Measurements from ENCODE around the gene EHD3.

Gene EHD3

GRCh38 chr2:31233741-31234682 lies at the start of gene EHD3:
Gene EHD3 (plus strand): TSS chr2:31234152. CDS start chr2:31234622, 470 bp downstream.
- no peaks in the 10 kb centered on the region; the same call in 1 of the 2 replicates for H3K27me3 ChIP-seq (ENCODE audit: control insufficient read depth, insufficient read depth, low read length)
- DNase-seq (ENCODE audit: low read depth, low spot score): peak; percentile 90
- H3K4me1 ChIP-seq (ENCODE audit: control insufficient read depth, insufficient read depth, low read length): peaks cover 2% of the 10 kb centered on the region; the same call in 1 of the 2 replicates
- peak within 1 kb of the TSS; percentile 53 for H3K4me3 ChIP-seq (ENCODE audit: low read length)
- no peak within 1 kb of the TSS for H3K27ac ChIP-seq (ENCODE audit: low read length)
- no peaks in the 10 kb centered on the region for H3K36me3 ChIP-seq (ENCODE audit: control insufficient read depth, insufficient read depth, low read length)
- WGBS (ENCODE audit: insufficient coverage, insufficient read length): no CpG with 5 or more reads among the region's 74 CpGs
- H3K9me3 ChIP-seq (ENCODE audit: control insufficient read depth, insufficient read depth, low read length): no peaks in the 10 kb centered on the region

DNA sequence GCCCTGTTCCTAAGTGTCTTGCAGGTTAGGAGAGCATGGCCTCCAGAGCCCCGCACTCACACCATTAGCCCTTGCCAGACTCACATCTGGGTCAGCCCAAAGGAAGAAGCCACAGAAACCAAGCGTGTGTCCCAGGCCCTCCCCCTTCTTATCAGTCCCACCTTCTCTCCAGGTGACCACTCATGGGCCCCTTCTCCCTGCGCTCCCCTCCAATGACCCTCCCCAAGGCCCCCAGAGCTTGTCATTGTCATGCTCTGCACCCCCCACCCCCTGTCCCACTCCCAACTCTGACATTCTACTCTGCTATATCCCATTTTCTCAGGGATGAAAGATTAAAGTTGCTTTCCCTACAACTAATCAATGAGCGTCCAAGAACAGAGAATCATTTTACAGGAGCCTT lies 46.8 kb upstream of the EHD3 start:
- no peak overlapping the region for H3K27ac ChIP-seq (ENCODE audit: low read length)
- no peak for DNase-seq (ENCODE audit: low read depth, low spot score)
- H3K9me3 ChIP-seq (ENCODE audit: control insufficient read depth, insufficient read depth, low read length): no peaks in the 10 kb centered on the region
- no peaks in the 10 kb centered on the region for H3K27me3 ChIP-seq (ENCODE audit: control insufficient read depth, insufficient read depth, low read length)
- H3K4me3 ChIP-seq (ENCODE audit: low read length): no peak overlapping the region
- H3K4me1 ChIP-seq (ENCODE audit: control insufficient read depth, insufficient read depth, low read length): no peaks in the 10 kb centered on the region
- no peaks in the 10 kb centered on the region for H3K36me3 ChIP-seq (ENCODE audit: control insufficient read depth, insufficient read depth, low read length)
- no CpG with 5 or more reads among the region's 4 CpGs for WGBS (ENCODE audit: insufficient coverage, insufficient read length)

GRCh38 chr2:31188131-31188530 lies 45.8 kb upstream of the EHD3 start:
- no peaks in the 10 kb centered on the region for H3K27me3 ChIP-seq (ENCODE audit: control insufficient read depth, insufficient read depth, low read length)
- H3K27ac ChIP-seq (ENCODE audit: low read length): no peak overlapping the region
- H3K4me3 ChIP-seq (ENCODE audit: low read length): no peak overlapping the region
- no peaks in the 10 kb centered on the region for H3K36me3 ChIP-seq (ENCODE audit: control insufficient read depth, insufficient read depth, low read length)
- no peaks in the 10 kb centered on the region for H3K9me3 ChIP-seq (ENCODE audit: control insufficient read depth, insufficient read depth, low read length)
- H3K4me1 ChIP-seq (ENCODE audit: control insufficient read depth, insufficient read depth, low read length): no peaks in the 10 kb centered on the region
- WGBS (ENCODE audit: insufficient coverage, insufficient read length): no CpG with 5 or more reads among the region's 5 CpGs
- DNase-seq (ENCODE audit: low read depth, low spot score): no peak

- Histone ChIP-seq H3K27me3 (ENCODE audit: control insufficient read depth, insufficient read depth, low read length) (no peaks in the 10 kb centered on the region), H3K36me3 (ENCODE audit: control insufficient read depth, insufficient read depth, low read length) (no peaks in the 10 kb centered on the region), H3K9me3 (ENCODE audit: control insufficient read depth, insufficient read depth, low read length) (no peaks in the 10 kb centered on the region), H3K27ac (ENCODE audit: low read length) (no peak overlapping the region), H3K4me3 (ENCODE audit: low read length) (no peak overlapping the region), H3K4me1 (ENCODE audit: control insufficient read depth, insufficient read depth, low read length) (no peaks in the 10 kb centered on the region)
- WGBS (ENCODE audit: insufficient coverage, insufficient read length): no CpG with 5 or more reads among the region's 4 CpGs
- no peak for DNase-seq (ENCODE audit: low read depth, low spot score)
These were observed 44.8 kb upstream of the EHD3 start for GRCh38 chr2:31189141-31189540.

DNA sequence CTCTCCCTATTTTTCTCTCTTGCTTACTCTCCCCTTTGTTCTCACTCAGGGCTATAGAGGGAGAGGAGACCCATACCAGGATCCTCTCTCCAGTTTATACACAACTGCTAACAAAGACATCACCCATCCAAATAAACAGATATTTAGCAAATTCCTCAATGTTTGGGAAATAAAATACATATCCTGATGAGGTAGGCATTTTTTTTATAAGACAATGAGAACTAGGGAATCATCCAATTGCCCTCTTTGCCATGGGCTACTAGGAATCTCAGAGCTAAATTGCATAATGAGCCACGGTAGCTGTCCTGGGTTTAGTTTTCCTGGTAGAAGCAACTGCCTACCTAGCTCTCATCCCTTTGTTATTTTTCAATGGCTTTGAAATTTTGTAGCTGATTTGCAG lies 43.8 kb upstream of the EHD3 start:
- no peaks in the 10 kb centered on the region for H3K9me3 ChIP-seq (ENCODE audit: control insufficient read depth, insufficient read depth, low read length)
- H3K27me3 ChIP-seq (ENCODE audit: control insufficient read depth, insufficient read depth, low read length): no peaks in the 10 kb centered on the region
- no CpG with 5 or more reads among the region's 1 CpG for WGBS (ENCODE audit: insufficient coverage, insufficient read length)
- H3K27ac ChIP-seq (ENCODE audit: low read length): no peak overlapping the region
- no peak for DNase-seq (ENCODE audit: low read depth, low spot score)
- H3K4me1 ChIP-seq (ENCODE audit: control insufficient read depth, insufficient read depth, low read length): no peaks in the 10 kb centered on the region
- H3K36me3 ChIP-seq (ENCODE audit: control insufficient read depth, insufficient read depth, low read length): no peaks in the 10 kb centered on the region
- no peak overlapping the region for H3K4me3 ChIP-seq (ENCODE audit: low read length)

GRCh38 chr2:31191931-31192330 lies 42.0 kb upstream of the EHD3 start:
- H3K36me3 ChIP-seq (ENCODE audit: control insufficient read depth, insufficient read depth, low read length): no peaks in the 10 kb centered on the region
- no peaks in the 10 kb centered on the region for H3K9me3 ChIP-seq (ENCODE audit: control insufficient read depth, insufficient read depth, low read length)
- no CpG with 5 or more reads among the region's 11 CpGs for WGBS (ENCODE audit: insufficient coverage, insufficient read length)
- H3K27ac ChIP-seq (ENCODE audit: low read length): no peak overlapping the region
- no peak for DNase-seq (ENCODE audit: low read depth, low spot score)
- H3K27me3 ChIP-seq (ENCODE audit: control insufficient read depth, insufficient read depth, low read length): no peaks in the 10 kb centered on the region
- H3K4me1 ChIP-seq (ENCODE audit: control insufficient read depth, insufficient read depth, low read length): no peaks in the 10 kb centered on the region
- no peak overlapping the region for H3K4me3 ChIP-seq (ENCODE audit: low read length)

DNA sequence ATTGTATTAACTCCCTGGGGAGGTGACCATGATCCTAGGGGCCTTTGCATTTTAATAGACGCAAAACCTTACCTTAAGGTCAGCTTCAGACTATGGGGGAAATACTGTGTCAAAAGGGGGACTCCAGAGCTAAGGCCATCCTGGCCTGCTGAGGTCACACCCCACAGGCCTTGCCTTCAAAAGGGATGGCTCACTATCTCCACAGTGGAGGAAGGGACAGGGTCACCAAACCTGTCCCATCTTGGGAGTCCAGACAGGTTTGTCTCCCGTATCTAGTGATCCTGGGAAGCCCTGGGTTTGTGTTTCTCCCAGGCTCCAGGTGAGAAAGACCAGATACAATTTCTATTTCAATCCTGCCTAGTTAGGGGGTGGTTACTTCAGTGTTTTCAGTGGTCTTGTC lies 41.6 kb upstream of the EHD3 start:
- no peaks in the 10 kb centered on the region for H3K4me1 ChIP-seq (ENCODE audit: control insufficient read depth, insufficient read depth, low read length)
- no peak overlapping the region for H3K27ac ChIP-seq (ENCODE audit: low read length)
- WGBS (ENCODE audit: insufficient coverage, insufficient read length): no CpG with 5 or more reads among the region's 2 CpGs
- H3K9me3 ChIP-seq (ENCODE audit: control insufficient read depth, insufficient read depth, low read length): no peaks in the 10 kb centered on the region
- no peaks in the 10 kb centered on the region for H3K36me3 ChIP-seq (ENCODE audit: control insufficient read depth, insufficient read depth, low read length)
- DNase-seq (ENCODE audit: low read depth, low spot score): no peak
- H3K27me3 ChIP-seq (ENCODE audit: control insufficient read depth, insufficient read depth, low read length): no peaks in the 10 kb centered on the region
- H3K4me3 ChIP-seq (ENCODE audit: low read length): no peak overlapping the region

- WGBS (ENCODE audit: insufficient coverage, insufficient read length): no CpG with 5 or more reads among the region's 12 CpGs
- Histone ChIP-seq H3K27ac (ENCODE audit: low read length) (no peak overlapping the region), H3K27me3 (ENCODE audit: control insufficient read depth, insufficient read depth, low read length) (no peaks in the 10 kb centered on the region), H3K4me1 (ENCODE audit: control insufficient read depth, insufficient read depth, low read length) (no peaks in the 10 kb centered on the region), H3K9me3 (ENCODE audit: control insufficient read depth, insufficient read depth, low read length) (no peaks in the 10 kb centered on the region), H3K36me3 (ENCODE audit: control insufficient read depth, insufficient read depth, low read length) (no peaks in the 10 kb centered on the region), H3K4me3 (ENCODE audit: low read length) (no peak overlapping the region)
- DNase-seq (ENCODE audit: low read depth, low spot score): no peak
These were observed 41.0 kb upstream of the EHD3 start for GRCh38 chr2:31192851-31193392.

GRCh38 chr2:31193806-31194205 lies 40.1 kb upstream of the EHD3 start:
- Histone ChIP-seq H3K4me1 (ENCODE audit: control insufficient read depth, insufficient read depth, low read length) (no peaks in the 10 kb centered on the region), H3K27ac (ENCODE audit: low read length) (no peak overlapping the region), H3K4me3 (ENCODE audit: low read length) (no peak overlapping the region), H3K36me3 (ENCODE audit: control insufficient read depth, insufficient read depth, low read length) (no peaks in the 10 kb centered on the region), H3K9me3 (ENCODE audit: control insufficient read depth, insufficient read depth, low read length) (no peaks in the 10 kb centered on the region), H3K27me3 (ENCODE audit: control insufficient read depth, insufficient read depth, low read length) (no peaks in the 10 kb centered on the region)
- WGBS (ENCODE audit: insufficient coverage, insufficient read length): no CpG with 5 or more reads among the region's 4 CpGs
- DNase-seq (ENCODE audit: low read depth, low spot score): no peak

GRCh38 chr2:31196622-31197021 lies 37.3 kb upstream of the EHD3 start:
- Histone ChIP-seq H3K9me3 (ENCODE audit: control insufficient read depth, insufficient read depth, low read length) (no peaks in the 10 kb centered on the region), H3K36me3 (ENCODE audit: control insufficient read depth, insufficient read depth, low read length) (no peaks in the 10 kb centered on the region), H3K27ac (ENCODE audit: low read length) (no peak overlapping the region), H3K4me1 (ENCODE audit: control insufficient read depth, insufficient read depth, low read length) (no peaks in the 10 kb centered on the region; the same call in 1 of the 2 replicates), H3K4me3 (ENCODE audit: low read length) (no peak overlapping the region), H3K27me3 (ENCODE audit: control insufficient read depth, insufficient read depth, low read length) (no peaks in the 10 kb centered on the region)
- no CpG with 5 or more reads among the region's 2 CpGs for WGBS (ENCODE audit: insufficient coverage, insufficient read length)
- no peak for DNase-seq (ENCODE audit: low read depth, low spot score)
